Activated T-cell treated with anti-CD3 and anti-CD28 coated beads, Interleukin-2, amount 50 U/mL, for 1 hour (primary cell): Measurements from ENCODE around the gene FMN1.

Source experiments
- DNase-seq: peaks from one replicate; pipeline ENCODE4 v3.0.0-alpha.2; 2020

FMN1 gene

DNA sequence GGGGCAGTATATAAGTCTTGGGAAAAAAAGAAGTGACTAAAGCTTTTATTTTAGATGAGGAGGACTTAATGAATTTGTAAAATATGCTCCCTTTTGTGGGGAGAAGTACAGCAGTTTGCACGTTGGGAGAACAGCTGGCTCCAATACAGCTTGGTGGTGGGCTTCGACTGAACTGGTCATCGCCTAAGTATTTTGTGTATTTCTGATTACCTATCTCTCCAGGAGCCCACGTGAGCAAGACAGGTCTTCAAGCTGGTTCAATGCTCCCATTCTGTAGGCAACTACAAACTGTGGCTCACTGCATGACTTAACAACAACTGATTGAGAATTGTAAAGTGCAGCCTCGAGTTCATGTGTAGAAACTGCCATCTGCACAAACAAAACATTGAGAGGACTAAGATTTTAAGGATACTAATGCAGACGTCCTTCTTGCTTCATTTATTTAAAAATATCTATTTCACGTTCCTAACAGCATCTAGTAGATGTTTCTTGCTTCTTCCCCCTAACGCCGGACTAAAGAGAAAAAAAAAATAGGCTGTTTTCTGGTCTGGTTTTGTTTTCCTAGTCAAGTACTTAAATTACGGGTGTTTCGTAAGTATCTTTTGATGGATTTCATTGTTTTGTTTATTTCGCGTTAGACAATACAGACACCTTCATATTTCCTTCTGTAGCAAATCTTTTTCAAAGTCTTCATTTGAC lies 478.1 kb downstream of the FMN1 start:
- no peak for DNase-seq
